A549 (cell line): Measurements from ENCODE around the gene NEK1. TPM values are rescaled to one million over a fixed set of nuclear protein-coding genes. Genes with fewer than 3 reads are reported as not detected.

Experiments used
- ATAC-seq, 2 experiments: fragments of 200-7000 bp in 1 of 2; fragments of >200 bp in 1 of 2; cut with Nextera tagmentation in 1 of 2; cut with Tn5 transposase in 1 of 2; 3 replicates each; pipeline versions ENCODE4 v1.8.0 to v1.9.1; 2018 to 2020; ENCODE audit warnings: mild to moderate bottlenecking in 1 of 2, moderate library complexity in 1 of 2
- CTCF ChIA-PET: fragments of 300-600 bp; sonication (Branson Sonifier 250); formaldehyde crosslinking; extraction: SDS; loops from one replicate; lab custom pipeline; 2021; ENCODE audit warnings: antibody characterized with exemption, inconsistent platforms; lab: Yijun Ruan, JAX
- POLR2A ChIA-PET: fragments of 350-600 bp; formaldehyde crosslinking; extraction: SDS; loops from one replicate; lab custom pipeline; 2021; ENCODE audit warnings: antibody characterized with exemption, inconsistent platforms; lab: Yijun Ruan, JAX
- DNase-seq, 2 experiments: peaks; one replicate each; pipeline versions ENCODE4 v3.0.0 to v3.0.0-alpha.2; 2011 to 2016; ENCODE audit warnings: low read depth in 1 of 2, low spot score in 1 of 2
- FAIRE-seq: peaks from 2 replicates; lab custom pipeline; 2011; peaks lifted over from hg19 to GRCh38; lab: Jason Lieb, UNC
- H3K27ac ChIP-seq, 2 experiments: fragments of >200 bp; sonication (Bioruptor Twin); formaldehyde crosslinking; 3 replicates each; pipeline ENCODE4 v1.5.1; 2016 to 2017
- H3K4me1 ChIP-seq: fragments of >200 bp; sonication (Bioruptor Twin); formaldehyde crosslinking; 3 replicates; pipeline ENCODE4 v1.6.1; 2016
- H3K4me2 ChIP-seq: fragments of >200 bp; sonication (Bioruptor Twin); formaldehyde crosslinking; 3 replicates; pipeline ENCODE4 v1.6.1; 2016
- H3K4me3 ChIP-seq: fragments of >200 bp; sonication (Bioruptor Twin); formaldehyde crosslinking; 3 replicates; pipeline ENCODE4 v1.5.1; 2016
- H3K9me3 ChIP-seq: fragments of >200 bp; sonication (Bioruptor Twin); formaldehyde crosslinking; 3 replicates; pipeline ENCODE4 v1.6.1; 2016
- ATOH8 ChIP-seq: fragments of 250-450 bp; sonication (Bioruptor Pico); IDR thresholded peaks from 2 replicates; pipeline ENCODE4 v1.5.0; 2020; ENCODE audit warnings: low read depth, mild to moderate bottlenecking, moderate library complexity
- CEBPB ChIP-seq, 2 experiments: fragments of >200 bp in 1 of 2; sonication (Bioruptor Twin) in 1 of 2; formaldehyde crosslinking in 1 of 2; IDR thresholded peaks; 2 replicates each; pipeline ENCODE4 v1.6.1; 2012 to 2016
- CHD4 ChIP-seq: fragments of 200-600 bp; sonication (generic); IDR thresholded peaks from 2 replicates; pipeline ENCODE4 v1.6.1; 2016; ENCODE audit warnings: antibody characterized with exemption, mild to moderate bottlenecking, borderline replicate concordance
- CTCF ChIP-seq: fragments of >200 bp; sonication (Bioruptor Twin); formaldehyde crosslinking; IDR thresholded peaks from 3 replicates; pipeline ENCODE4 v1.5.1; 2016
- EHF ChIP-seq: fragments of 250-450 bp; sonication (Bioruptor Pico); IDR thresholded peaks from 2 replicates; pipeline ENCODE4 v1.5.0; 2020; ENCODE audit warnings: mild to moderate bottlenecking
- FOSB ChIP-seq: fragments of 250-450 bp; sonication (Bioruptor Pico); IDR thresholded peaks from 2 replicates; pipeline ENCODE4 v1.5.0; 2020; ENCODE audit warnings: mild to moderate bottlenecking, moderate library complexity
- GATA3 ChIP-seq: IDR thresholded peaks from 2 replicates; pipeline ENCODE4 v1.6.1; 2012; ENCODE audit warnings: borderline replicate concordance
- HMGXB4 ChIP-seq: fragments of 250-450 bp; sonication (Bioruptor Pico); IDR thresholded peaks from 2 replicates; pipeline ENCODE4 v1.5.0; 2021; ENCODE audit warnings: mild to moderate bottlenecking, moderate library complexity, borderline replicate concordance
- HOXB13 ChIP-seq: fragments of 250-450 bp; sonication (Bioruptor Pico); IDR thresholded peaks from 2 replicates; pipeline ENCODE4 v1.5.0; 2020; ENCODE audit warnings: low read depth, mild to moderate bottlenecking, moderate library complexity
- HOXB5 ChIP-seq: fragments of 250-450 bp; sonication (Bioruptor Pico); IDR thresholded peaks from 2 replicates; pipeline ENCODE4 v1.5.0; 2020; ENCODE audit warnings: mild to moderate bottlenecking, moderate library complexity
- MAFK ChIP-seq: fragments of 450-650 bp; IDR thresholded peaks from 2 replicates; pipeline ENCODE4 v1.6.1; 2014; ENCODE audit not compliant: partially characterized antibody
- MYC ChIP-seq: IDR thresholded peaks from 2 replicates; pipeline ENCODE4 v1.6.1; 2012; ENCODE audit warnings: mild to moderate bottlenecking, inconsistent platforms, low read length, improper control_type of control experiment, borderline replicate concordance
- NPAS2 ChIP-seq: fragments of 250-450 bp; sonication (Bioruptor Pico); IDR thresholded peaks from 2 replicates; pipeline ENCODE4 v1.8.0; 2022; ENCODE audit warnings: mild to moderate bottlenecking, moderate library complexity, borderline replicate concordance
- POLR2A ChIP-seq: IDR thresholded peaks from 2 replicates; pipeline ENCODE4 v1.6.1; 2012; ENCODE audit warnings: mild to moderate bottlenecking, low read length
- REST ChIP-seq: fragments of 200-600 bp; sonication (generic); IDR thresholded peaks from 2 replicates; pipeline ENCODE4 v1.6.1; 2016; ENCODE audit warnings: antibody characterized with exemption, mild to moderate bottlenecking, moderate library complexity
- SMC3 ChIP-seq: fragments of >200 bp; sonication (Bioruptor Twin); formaldehyde crosslinking; IDR thresholded peaks from 3 replicates; pipeline ENCODE4 v1.6.1; 2018; ENCODE audit warnings: inconsistent platforms
- TP53 ChIP-seq: fragments of 250-450 bp; sonication (Bioruptor Pico); IDR thresholded peaks from 2 replicates; pipeline ENCODE4 v1.5.0; 2021; ENCODE audit warnings: mild to moderate bottlenecking, moderate library complexity
- ZSCAN20 ChIP-seq: fragments of 250-450 bp; sonication (Bioruptor Pico); IDR thresholded peaks from 2 replicates; pipeline ENCODE4 v1.8.0; 2022; ENCODE audit warnings: mild to moderate bottlenecking, moderate library complexity
- WGBS: methylation state at CpG from one replicate; pipeline ENCODE4 v1.1.6; 2017; ENCODE audit errors: missing lambda C conversion rate; 5-methylcytosine and 5-hydroxymethylcytosine counted together
- polyA plus RNA-seq, 4 experiments: library from polyadenylated mRNA; depleted of rRNA in 3 of 4; stranded (reverse); fragments of >200 nt; fragmentation: RNase III in 1 of 4; extraction: RNeasy Plus Mini Kit Qiagen cat#74134 plus additional on column Dnase treatment in 1 of 4; gene quantifications; 2 replicates in 3 of 4; 3 replicates in 1 of 4; pipeline ENCODE4 v1.2.3, GENCODE V29; 2011 to 2017
- TF ChIP-seq, protein P1 (sequence below): IDR thresholded peaks from 2 replicates; pipeline ENCODE4 v1.6.1; 2012
- TF ChIP-seq, protein P2 (sequence below): IDR thresholded peaks from 2 replicates; pipeline ENCODE4 v1.6.1; 2012; ENCODE audit warnings: low read depth, borderline replicate concordance

NEK1 gene
- polyA plus RNA-seq, 2 of the 4 experiments (the other 2 are of a cell fraction): 3.2 to 5.8 TPM

DNA sequence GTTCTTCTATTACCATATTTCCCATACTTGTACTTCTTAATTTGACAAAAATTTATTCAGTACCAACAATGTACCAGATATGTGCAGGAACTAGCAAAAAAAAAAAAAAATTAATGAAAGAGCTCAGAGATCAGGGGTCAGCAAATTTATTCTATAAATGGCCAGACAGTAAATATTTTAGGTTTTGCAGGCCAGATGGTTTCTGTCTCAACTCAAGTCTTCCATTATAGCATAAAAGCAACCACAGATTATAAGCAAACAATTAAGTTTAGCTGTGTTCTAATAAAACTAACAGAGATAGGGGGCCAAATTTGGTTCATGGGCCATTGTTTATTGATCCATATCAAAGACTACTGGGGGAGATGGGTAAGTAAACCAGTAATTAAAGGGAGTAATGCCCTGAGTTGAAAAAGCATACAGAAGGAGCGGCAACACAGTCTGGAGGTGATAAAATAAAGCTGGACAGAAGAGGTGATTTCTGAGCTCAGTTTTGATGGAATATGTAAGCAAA, 19.3 kb downstream of the NEK1 start:
- CTCF ChIA-PET: interaction anchor here (0.9 kb wide), 1 partner anchor 19 kb away, joined by 3 read pairs; the partner anchor contains the start of gene NEK1
- H3K4me2 ChIP-seq: no peak overlapping the region
- ATAC-seq: no peak
- DNase-seq: no peak
- FAIRE-seq: no peak
- TF ChIP-seq ZSCAN20: no peak
- TF ChIP-seq, all 56 proteins: peak for 0
- Histone ChIP-seq H3K4me1 (no peaks in the 10 kb centered on the region), H3K9me3 (no peaks in the 10 kb centered on the region), H3K27ac (no peak overlapping the region), H3K4me3 (no peak overlapping the region)
- POLR2A ChIA-PET: no interaction called here
- 97% methylated on average over 1 of the region's 1 CpG for WGBS

GRCh38 chr4:169583563-169583962, 28.8 kb downstream of the NEK1 start:
- no peaks in the 10 kb centered on the region for H3K4me1 ChIP-seq
- no peak overlapping the region for H3K4me2 ChIP-seq
- WGBS: 82% methylated on average over 2 of the region's 2 CpGs
- TF ChIP-seq ATOH8 (no peak), CHD4 (no peak), EHF (CRISPR knock-in tag) (no peak), POLR2A (no peak), HMGXB4 (CRISPR knock-in tag) (no peak), GATA3 (no peak), HOXB5 (CRISPR knock-in tag) (no peak), REST (no peak), NPAS2 (CRISPR knock-in tag) (no peak)
- TF ChIP-seq, protein P1, sequence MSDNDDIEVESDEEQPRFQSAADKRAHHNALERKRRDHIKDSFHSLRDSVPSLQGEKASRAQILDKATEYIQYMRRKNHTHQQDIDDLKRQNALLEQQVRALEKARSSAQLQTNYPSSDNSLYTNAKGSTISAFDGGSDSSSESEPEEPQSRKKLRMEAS: no peak
- DNase-seq (no peak), FAIRE-seq (no peak), ATAC-seq (no peak)
- no peak overlapping the region for H3K27ac ChIP-seq
- POLR2A ChIA-PET: no interaction called here
- CTCF ChIA-PET: no interaction called here
- no peaks in the 10 kb centered on the region for H3K9me3 ChIP-seq
- H3K4me3 ChIP-seq: no peak overlapping the region

- ChIA-PET POLR2A (no interaction called here), CTCF (no interaction called here)
- FAIRE-seq (no peak), DNase-seq (no peak), ATAC-seq (no peak)
- no peak overlapping the region for H3K4me2 ChIP-seq
- H3K4me1 ChIP-seq: no peaks in the 10 kb centered on the region
- no peak overlapping the region for H3K4me3 ChIP-seq
- H3K27ac ChIP-seq: no peak overlapping the region
- H3K9me3 ChIP-seq: no peaks in the 10 kb centered on the region
- 96% methylated on average over 3 of the region's 3 CpGs for WGBS
- no peak for TF ChIP-seq HOXB13 (CRISPR knock-in tag)
- TF ChIP-seq NPAS2 (CRISPR knock-in tag): no peak
- TF ChIP-seq, protein P2, sequence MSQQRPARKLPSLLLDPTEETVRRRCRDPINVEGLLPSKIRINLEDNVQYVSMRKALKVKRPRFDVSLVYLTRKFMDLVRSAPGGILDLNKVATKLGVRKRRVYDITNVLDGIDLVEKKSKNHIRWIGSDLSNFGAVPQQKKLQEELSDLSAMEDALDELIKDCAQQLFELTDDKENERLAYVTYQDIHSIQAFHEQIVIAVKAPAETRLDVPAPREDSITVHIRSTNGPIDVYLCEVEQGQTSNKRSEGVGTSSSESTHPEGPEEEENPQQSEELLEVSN: no peak
- TF ChIP-seq SMC3: no peak
- no peak for TF ChIP-seq FOSB (CRISPR knock-in tag)
- no peak for TF ChIP-seq CTCF
- no peak for TF ChIP-seq EHF (CRISPR knock-in tag)
- no peak for TF ChIP-seq TP53 (CRISPR knock-in tag)
- TF ChIP-seq MAFK: no peak
- TF ChIP-seq CEBPB (IDR thresholded peaks at IDR 0.05): no peak
- no peak for TF ChIP-seq MYC
- TF ChIP-seq REST: no peak
These were observed 29.7 kb downstream of the NEK1 start for GRCh38 chr4:169582706-169583105.
